HG03139 (cell line): Measurements from ENCODE around the gene PPP4R2.
"Not testable (repeated sequence)": the region's sequence is repeated elsewhere in the genome, so short reads cannot be mapped to it uniquely, and the experiment has no call there.

Experiments used
- ATAC-seq: cut with Tn5 transposase; IDR thresholded peaks from one replicate; pipeline ENCODE4 v1.9.1; 2021; ENCODE audit not compliant: unreplicated experiment

PPP4R2 gene

GRCh38 chr3:73021301-73021835 lies 24.8 kb downstream of the PPP4R2 start:
- no peak for ATAC-seq

GRCh38 chr3:73024836-73025235 lies 28.2 kb downstream of the PPP4R2 start:
- no peak for ATAC-seq

GRCh38 chr3:73026111-73026759 lies 29.6 kb downstream of the PPP4R2 start:
- ATAC-seq: no peak

- no peak for ATAC-seq
Measured at GRCh38 chr3:73026760-73027113, 30.1 kb downstream of the PPP4R2 start.

- no peak for ATAC-seq
Measured at GRCh38 chr3:73028803-73029202, 32.2 kb downstream of the PPP4R2 start.

- ATAC-seq: no peak
Measured at GRCh38 chr3:73029321-73029796, 32.7 kb downstream of the PPP4R2 start.

- no peak for ATAC-seq
Measured at GRCh38 chr3:73030073-73030597, 33.5 kb downstream of the PPP4R2 start.

GRCh38 chr3:73031573-73032103 lies 35.0 kb downstream of the PPP4R2 start:
- no peak for ATAC-seq

- no peak for ATAC-seq
Measured at GRCh38 chr3:73036694-73037591, 40.3 kb downstream of the PPP4R2 start.

GRCh38 chr3:73041537-73041936 lies 44.9 kb downstream of the PPP4R2 start:
- no peak for ATAC-seq

- ATAC-seq: no peak
Measured at GRCh38 chr3:73043414-73043813, 46.8 kb downstream of the PPP4R2 start.

GRCh38 chr3:73045391-73045790 lies 48.8 kb downstream of the PPP4R2 start:
- no peak for ATAC-seq

- ATAC-seq: no peak
Measured at GRCh38 chr3:73046195-73046594, 49.6 kb downstream of the PPP4R2 start.

GRCh38 chr3:73049319-73049718 lies 52.7 kb downstream of the PPP4R2 start:
- no peak for ATAC-seq

- ATAC-seq: no peak
Measured at GRCh38 chr3:73052857-73053256, 56.2 kb downstream of the PPP4R2 start.

- no peak for ATAC-seq
Measured at GRCh38 chr3:73055583-73055982, 59.0 kb downstream of the PPP4R2 start.

GRCh38 chr3:73056014-73056844 lies 59.6 kb downstream of the PPP4R2 start:
- no peak for ATAC-seq

GRCh38 chr3:73056845-73057150 lies 60.2 kb downstream of the PPP4R2 start:
- no peak for ATAC-seq

- ATAC-seq: no peak
Measured at GRCh38 chr3:73060302-73060723, 63.7 kb downstream of the PPP4R2 start.

- ATAC-seq: no peak
Measured at GRCh38 chr3:73061416-73061815, 64.8 kb downstream of the PPP4R2 start, which contains the start of gene EBLN2. Gene EBLN2, plus strand, starts transcription at chr3:73061659. Its CDS starts 423 bp downstream, at chr3:73062082.

- ATAC-seq: not testable (repeated sequence)
Measured at GRCh38 chr3:73066243-73066642, 69.6 kb downstream of the PPP4R2 start.
